Stimulated activated CD4-positive, alpha-beta T cell treated with anti-CD3 and anti-CD28 coated beads, Interleukin-2, amount 100 ng/mL, for 48 hours (primary cell): Measurements from ENCODE around the gene ZC2HC1C.
"Not testable (repeated sequence)": the region's sequence is repeated elsewhere in the genome, so short reads cannot be mapped to it uniquely, and the experiment has no call there.

Experiments used
- DNase-seq, 2 donors: peaks; one replicate each; pipeline ENCODE4 v3.0.0-alpha.2; 2020

The ZC2HC1C gene

GRCh38 chr14:75096959-75097358 lies 27.5 kb downstream of the ZC2HC1C start:
- DNase-seq, result no peak

GRCh38 chr14:75098212-75098611 lies 28.8 kb downstream of the ZC2HC1C start:
- DNase-seq, result no peak

DNA sequence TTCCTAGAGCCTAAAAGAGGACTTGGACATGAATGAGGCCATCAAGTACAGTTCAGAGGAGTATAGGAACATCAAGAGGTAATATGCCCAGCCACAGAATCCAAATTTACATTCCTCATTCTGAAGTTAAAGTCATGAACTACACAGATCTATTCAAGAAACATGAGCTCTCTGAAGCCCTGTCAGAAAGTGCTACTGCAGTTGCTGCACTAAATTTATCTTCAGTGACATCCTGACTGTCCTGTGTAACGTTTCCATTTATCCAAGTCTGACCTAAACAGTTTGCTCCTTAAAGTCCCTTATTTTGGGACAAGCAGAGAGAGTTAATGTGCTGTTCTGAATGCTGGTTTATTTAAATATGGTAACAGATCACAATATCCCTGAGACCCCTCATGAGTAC lies 29.2 kb downstream of the ZC2HC1C start:
- DNase-seq, result no peak

DNA sequence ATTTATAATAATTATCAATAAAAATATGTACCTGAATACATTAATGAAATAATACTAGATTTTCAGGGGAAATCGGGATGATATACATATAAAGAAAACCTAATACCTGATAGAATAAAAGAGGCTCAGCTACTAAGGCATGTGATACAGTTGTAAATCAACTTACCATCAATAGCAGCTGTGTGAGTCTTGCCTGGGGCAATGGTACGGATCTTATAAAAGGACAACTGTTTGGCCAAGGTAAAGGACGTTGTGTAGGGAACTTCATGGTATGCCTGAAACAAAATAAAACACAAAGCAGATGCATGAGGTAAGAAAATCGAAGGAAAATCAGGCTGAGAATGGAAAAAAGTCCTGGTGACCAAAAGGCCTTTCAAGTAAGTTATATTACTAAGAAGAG lies 32.0 kb downstream of the ZC2HC1C start:
- no peak for DNase-seq

- no peak for DNase-seq
Observed at GRCh38 chr14:75107186-75107585, 37.7 kb downstream of the ZC2HC1C start.

GRCh38 chr14:75109877-75110276 lies 40.4 kb downstream of the ZC2HC1C start:
- DNase-seq, result no peak

DNA sequence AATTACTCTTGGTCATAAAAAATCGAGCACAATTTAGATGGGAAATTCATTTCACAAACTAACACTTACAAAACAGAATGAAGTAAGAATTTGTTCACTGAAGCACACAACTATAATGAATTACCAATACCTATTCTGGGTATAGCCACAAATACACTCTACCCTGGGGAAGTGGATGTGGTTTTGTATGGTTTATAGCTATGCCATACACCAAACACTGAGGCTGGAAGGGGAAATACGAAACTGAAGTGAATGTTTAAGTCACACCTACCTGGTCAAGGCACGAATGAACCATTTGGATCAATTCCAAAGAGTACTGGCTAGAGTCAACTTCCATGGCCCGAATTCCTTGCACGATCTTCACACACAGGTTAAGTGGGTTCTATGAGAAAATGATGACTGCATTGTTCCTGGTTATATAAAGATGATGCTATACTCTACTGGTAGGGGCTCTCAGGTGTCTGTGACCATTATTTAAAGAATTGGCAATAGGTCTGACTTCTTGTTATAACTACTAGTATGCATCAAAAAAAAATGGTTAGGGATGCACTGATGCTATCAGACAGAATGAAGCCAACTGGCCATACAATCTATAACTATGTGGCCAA lies 44.6 kb downstream of the ZC2HC1C start:
- no peak for DNase-seq

- DNase-seq, result no peak
Observed at GRCh38 chr14:75119056-75119455, 49.6 kb downstream of the ZC2HC1C start.

DNA sequence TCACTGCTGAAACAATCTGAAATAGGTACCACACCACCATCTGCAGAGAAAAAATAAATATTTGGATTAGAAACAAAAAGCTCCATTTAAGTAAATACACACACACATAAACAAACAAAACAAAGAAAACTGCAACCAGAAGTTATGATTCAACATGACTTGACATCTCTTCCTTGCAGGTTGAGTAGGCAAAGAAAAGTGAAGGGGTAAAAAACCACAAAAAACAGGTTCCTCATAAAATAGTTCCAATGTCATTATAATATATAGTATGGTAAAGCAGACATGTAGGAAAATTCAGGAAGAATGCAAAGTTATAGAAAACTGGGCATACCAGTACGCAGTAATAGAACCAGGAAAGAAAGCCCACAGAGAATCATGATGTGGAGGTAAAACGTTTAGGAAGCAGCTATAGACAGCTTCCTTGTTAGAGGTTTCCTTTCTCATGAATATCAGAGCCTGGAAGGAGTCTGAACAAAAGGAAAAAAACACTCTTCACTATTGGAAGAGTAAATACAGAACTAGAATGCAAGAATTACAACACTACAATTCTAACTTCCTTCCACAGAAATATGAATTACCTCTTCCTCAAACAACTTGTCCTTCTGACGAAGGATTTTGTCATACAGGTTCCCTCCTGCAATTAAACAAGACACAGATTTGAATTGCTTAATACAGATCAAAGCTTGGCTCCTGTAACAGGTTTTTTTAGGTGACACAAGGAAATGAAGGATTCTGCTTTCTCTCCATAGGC lies 51.3 kb downstream of the ZC2HC1C start:
- DNase-seq, result no peak

DNA sequence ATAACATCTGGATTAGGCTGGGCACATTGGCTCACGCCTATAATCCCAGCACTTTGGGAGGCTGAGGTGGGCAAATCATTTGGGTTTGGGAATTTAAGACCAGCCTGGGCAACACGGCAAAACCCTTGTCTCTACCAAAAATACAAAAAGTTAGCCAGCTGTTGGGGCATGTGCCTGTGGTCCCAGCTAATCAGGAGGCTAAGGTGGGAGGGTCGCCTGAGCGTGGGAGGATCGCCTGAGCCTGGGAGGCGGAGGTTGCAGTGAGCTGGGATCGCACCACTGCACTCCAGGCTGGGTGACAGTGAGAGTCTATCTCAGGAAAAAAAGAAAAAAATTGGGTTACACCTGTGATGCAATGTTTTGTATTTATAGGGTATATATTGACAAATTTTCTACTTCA lies 52.1 kb downstream of the ZC2HC1C start:
- no peak for DNase-seq

GRCh38 chr14:75123991-75124390 lies 54.5 kb downstream of the ZC2HC1C start:
- DNase-seq, result peak; percentile 19 to 21

GRCh38 chr14:75125617-75126016 lies 56.2 kb downstream of the ZC2HC1C start:
- no peak for DNase-seq

- DNase-seq, result no peak
Observed at GRCh38 chr14:75126121-75126544, 56.7 kb downstream of the ZC2HC1C start.

GRCh38 chr14:75126679-75127473 lies 57.4 kb downstream of the ZC2HC1C start, which contains the start of gene NEK9:
Gene NEK9, minus strand, starts transcription at chr14:75127048. Its CDS starts 127 bp downstream, at chr14:75126921.
- peak; percentile 84 to 87 for DNase-seq

DNA sequence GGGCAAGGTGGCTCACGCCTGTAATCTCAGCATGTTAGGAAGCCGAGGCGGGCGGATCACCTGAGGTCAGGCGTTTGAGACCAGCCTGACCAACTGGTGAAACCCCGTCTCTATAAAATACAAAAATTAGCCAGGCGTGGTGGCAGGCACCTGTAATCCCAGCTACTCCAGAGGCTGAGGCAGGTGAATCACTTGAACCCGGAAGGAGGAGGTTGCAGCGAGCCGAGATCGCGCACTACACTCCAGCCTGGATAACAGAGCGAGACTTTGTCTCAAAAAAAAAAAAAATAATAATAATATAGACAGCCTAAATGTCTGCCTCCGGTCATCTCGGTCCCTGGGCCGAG lies 58.0 kb downstream of the ZC2HC1C start:
- DNase-seq, result not testable (repeated sequence)

- DNase-seq, result no peak
Observed at GRCh38 chr14:75127903-75128595, 58.6 kb downstream of the ZC2HC1C start.

DNA sequence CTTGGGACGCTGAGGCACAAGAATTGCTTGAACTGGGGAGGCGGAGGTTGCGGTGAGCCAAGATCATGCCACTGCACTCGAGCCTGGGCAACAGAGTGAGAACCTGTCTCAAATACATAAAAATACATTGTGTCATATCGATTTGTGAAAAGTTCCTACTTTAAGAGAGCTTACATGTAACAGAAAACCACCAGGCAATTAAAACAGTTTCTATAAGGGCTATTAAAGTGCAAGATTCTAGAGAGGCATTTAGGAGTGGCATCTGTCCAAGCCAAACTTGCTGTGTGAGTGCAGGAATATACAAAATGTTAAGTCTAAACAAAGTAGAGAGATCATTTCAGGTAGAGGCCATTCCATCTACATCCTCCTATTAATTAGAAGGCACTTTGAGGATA lies 59.2 kb downstream of the ZC2HC1C start:
- no peak for DNase-seq
